Aorta (tissue), 5 donors: ENCODE results near the gene AGBL4. TPM values are rescaled to one million over a fixed set of nuclear protein-coding genes. Genes with fewer than 3 reads are reported as not detected.

Experiments used
- ATAC-seq: fragments of 200-7000 bp; cut with Tn5 transposase; one replicate; pipeline ENCODE4 v1.9.1; 2022; ENCODE audit warnings: moderate library complexity; ENCODE audit not compliant: low FRiP score
- DNase-seq, 2 donors: peaks; one replicate each; pipeline ENCODE4 v3.0.0-alpha.2; 2020
- H3K27ac ChIP-seq, 2 donors: one replicate each; pipeline ENCODE4 v1.5.1; 2013; ENCODE audit warnings: low read length in 2 of 2, mild to moderate bottlenecking in 2 of 2, moderate library complexity in 2 of 2, control low read depth in 1 of 2, inconsistent platforms in 1 of 2, low read depth in 1 of 2
- H3K27me3 ChIP-seq, 2 donors: one replicate each; pipeline ENCODE4 v1.6.1; 2013; ENCODE audit warnings: control low read depth in 1 of 2, low read length in 1 of 2, mild to moderate bottlenecking in 1 of 2, moderate library complexity in 1 of 2; ENCODE audit not compliant: insufficient read depth in 2 of 2, control insufficient read depth in 1 of 2
- H3K36me3 ChIP-seq, 2 donors: one replicate each; pipeline ENCODE4 v1.6.1; 2013; ENCODE audit warnings: control low read depth in 1 of 2, low read length in 1 of 2, mild to moderate bottlenecking in 1 of 2; ENCODE audit not compliant: insufficient read depth in 2 of 2, control insufficient read depth in 1 of 2
- H3K4me1 ChIP-seq, 2 donors: one replicate each; pipeline ENCODE4 v1.6.1; 2013; ENCODE audit warnings: low read length in 2 of 2, control low read depth in 1 of 2, mild to moderate bottlenecking in 1 of 2, moderate library complexity in 1 of 2; ENCODE audit not compliant: insufficient read depth in 2 of 2, control insufficient read depth in 1 of 2
- H3K4me3 ChIP-seq, 2 donors: one replicate each; pipeline ENCODE4 v1.5.1; 2013; ENCODE audit warnings: low read length in 2 of 2, control low read depth in 1 of 2, mild to moderate bottlenecking in 1 of 2
- H3K9me3 ChIP-seq: one replicate; pipeline ENCODE4 v1.6.1; 2013; ENCODE audit warnings: mild to moderate bottlenecking, low read length; ENCODE audit not compliant: control insufficient read depth
- WGBS, 2 donors: extraction: QIAGEN DNeasy Blood & Tissue Kit; methylation state at CpG; one replicate each; pipeline ENCODE4 v1.1.7; 2013; 5-methylcytosine and 5-hydroxymethylcytosine counted together
- intact Hi-C, 2 donors: fragments of 100-400 bp; cut with DNase I; formaldehyde crosslinking; loops; one replicate each; pipeline versions ENCODE4 v1.14.2 to v1.15.0; 2022
- polyA plus RNA-seq, 2 donors: library from polyadenylated mRNA; stranded (reverse); fragments of 200-250 nt; gene quantifications; one replicate each; pipeline ENCODE4 v1.2.3, GENCODE V29; 2013
- total RNA-seq, 2 donors: library from RNA; stranded (reverse); fragmentation: NEBNext Ultra II Directional; extraction: Animal tissue kit (Norgen Biotek cat#: 25700); gene quantifications; one replicate each; pipeline ENCODE4 v1.2.1, GENCODE V29; 2021
- donor health status: healthy with polysubstance abuse.
- donor health status: Bipolar disorder and iron deficiency.
- donor health status: DM: no; HTN: no; CAD: no.
- donor health status: DM: no; HTN: no; CAD: no.
- donor health status: DM: yes; HTN: yes; CAD: no.

AGBL4 gene
- total and polyA plus RNA-seq, 4 donors = 0.18 TPM; not detected in 3

DNA sequence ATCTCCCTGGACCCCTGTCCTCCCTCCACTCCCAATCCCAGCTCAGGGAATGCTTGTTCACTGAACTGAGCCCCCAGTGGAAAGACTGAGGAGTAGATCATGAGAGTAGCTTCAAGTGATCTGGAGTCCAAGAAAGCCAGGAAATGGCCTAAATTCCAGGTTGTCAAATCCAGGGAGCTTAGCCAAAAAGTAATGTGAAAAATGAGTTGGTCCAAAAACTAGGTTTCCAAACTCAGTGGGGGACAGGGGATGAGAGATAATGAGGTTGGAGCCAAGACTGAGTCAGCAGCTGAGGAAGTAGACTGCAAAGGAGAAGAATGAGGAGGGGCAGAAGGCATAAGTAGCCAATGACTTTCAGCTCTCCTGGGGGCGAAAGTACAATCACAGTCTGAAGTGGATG is 963.0 kb downstream of the AGBL4 start:
- H3K4me1 ChIP-seq = no peaks in the 10 kb centered on the region
- H3K36me3 ChIP-seq = no peaks in the 10 kb centered on the region
- H3K4me3 ChIP-seq = no peak overlapping the region
- WGBS, 2 donors = 59 to 78% methylated on average over 1 of the region's 1 CpG
- intact Hi-C loops = no loop called here
- no peaks in the 10 kb centered on the region for H3K9me3 ChIP-seq
- no peak for DNase-seq
- no peak for ATAC-seq
- no peaks in the 10 kb centered on the region for H3K27me3 ChIP-seq
- H3K27ac ChIP-seq = no peak overlapping the region

DNA sequence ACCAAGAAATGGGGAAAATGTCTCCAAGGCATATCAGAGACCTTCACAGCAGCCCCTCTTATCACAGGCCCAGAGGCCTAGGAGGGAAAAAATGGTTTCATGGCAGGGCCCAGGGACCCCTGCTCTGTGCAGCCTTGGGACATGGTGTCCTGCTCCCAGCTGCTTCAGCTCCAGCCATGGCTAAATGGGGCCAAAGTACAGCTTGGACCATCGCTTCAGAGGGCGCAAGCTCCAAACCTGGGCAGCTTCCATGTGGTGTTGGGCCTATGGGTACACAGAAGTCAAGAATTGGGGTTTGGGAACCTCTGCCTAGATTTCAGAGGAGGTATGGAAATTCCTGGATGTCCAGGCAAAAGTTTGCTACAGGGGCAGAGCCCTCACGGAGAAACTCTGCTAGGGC is 964.7 kb downstream of the AGBL4 start:
- DNase-seq (no peak), ATAC-seq (no peak)
- Histone ChIP-seq H3K4me3 (no peak overlapping the region), H3K36me3 (no peaks in the 10 kb centered on the region), H3K27ac (no peak overlapping the region), H3K9me3 (no peaks in the 10 kb centered on the region), H3K27me3 (no peaks in the 10 kb centered on the region), H3K4me1 (no peaks in the 10 kb centered on the region)
- intact Hi-C loops = no loop called here
- 95 to 96% methylated on average over 3 of the region's 3 CpGs for WGBS, 2 donors

DNA sequence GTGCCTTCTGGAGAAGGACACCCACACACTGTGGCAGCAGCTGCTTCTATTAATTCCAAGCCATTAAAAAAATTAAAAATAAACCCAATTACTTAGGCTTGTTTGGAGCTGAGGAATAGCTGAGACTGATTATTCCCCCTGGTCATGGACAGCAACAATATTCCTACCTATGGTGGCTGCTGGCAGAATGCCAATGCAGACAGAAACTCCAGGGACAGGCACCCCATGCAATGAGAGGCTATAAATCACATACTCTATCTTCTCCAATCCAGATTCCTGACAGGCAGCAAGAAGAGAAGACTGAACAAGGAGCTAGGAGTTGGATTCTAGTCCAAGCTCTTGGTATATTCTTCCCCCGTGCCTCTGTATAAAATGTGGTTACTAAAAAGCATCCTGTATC is 971.7 kb downstream of the AGBL4 start:
- H3K4me1 ChIP-seq = no peaks in the 10 kb centered on the region
- H3K27me3 ChIP-seq = no peaks in the 10 kb centered on the region
- WGBS, 2 donors = 85 to 88% methylated on average over 1 of the region's 1 CpG
- intact Hi-C loops = no loop called here
- no peak overlapping the region for H3K27ac ChIP-seq
- DNase-seq (no peak), ATAC-seq (no peak)
- no peaks in the 10 kb centered on the region for H3K9me3 ChIP-seq
- no peaks in the 10 kb centered on the region for H3K36me3 ChIP-seq
- H3K4me3 ChIP-seq = no peak overlapping the region

DNA sequence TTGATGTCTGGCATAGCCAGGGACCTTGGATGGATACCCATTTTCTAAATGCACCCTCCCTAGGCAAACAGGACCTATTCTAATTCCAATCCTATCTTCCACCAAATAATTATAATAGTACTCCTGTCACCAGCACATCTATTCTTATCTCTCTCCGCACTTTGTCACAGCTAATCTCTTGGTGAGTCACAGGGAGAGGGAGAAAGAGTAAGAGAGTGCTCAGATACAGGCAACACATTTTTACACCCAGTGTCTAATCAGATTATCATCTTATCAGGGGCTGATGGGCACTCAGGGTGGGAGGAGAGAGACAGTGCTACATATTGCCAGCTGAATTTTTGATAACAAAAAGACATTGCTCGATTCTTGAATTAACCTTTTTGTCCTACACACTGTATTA is 972.1 kb downstream of the AGBL4 start:
- intact Hi-C loops = no loop called here
- no peaks in the 10 kb centered on the region for H3K27me3 ChIP-seq
- no peak for DNase-seq
- no peak overlapping the region for H3K27ac ChIP-seq
- 34 to 38% methylated on average over 2 of the region's 2 CpGs for WGBS, 2 donors
- no peaks in the 10 kb centered on the region for H3K36me3 ChIP-seq
- H3K9me3 ChIP-seq = no peaks in the 10 kb centered on the region
- no peak for ATAC-seq
- no peaks in the 10 kb centered on the region for H3K4me1 ChIP-seq
- H3K4me3 ChIP-seq = no peak overlapping the region

DNA sequence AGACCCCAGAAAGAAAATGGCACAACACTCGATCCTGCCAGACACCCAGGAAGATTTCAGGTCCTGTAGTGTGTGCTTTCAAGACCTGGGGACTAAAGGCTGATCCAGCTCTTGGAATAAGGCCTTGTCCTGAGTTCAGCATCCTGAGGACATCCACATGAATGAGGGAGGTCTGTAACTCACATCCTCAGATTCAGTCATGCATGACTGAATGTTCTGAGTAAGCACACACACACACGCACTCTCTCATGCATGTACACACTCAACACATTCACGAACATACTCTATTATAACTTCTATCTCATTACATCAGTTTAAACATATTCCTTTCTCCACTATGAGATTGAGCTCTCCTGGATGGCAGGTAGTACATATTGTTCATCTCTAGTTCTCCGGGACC is 973.7 kb downstream of the AGBL4 start:
- H3K4me3 ChIP-seq = no peak overlapping the region
- no peaks in the 10 kb centered on the region for H3K36me3 ChIP-seq
- no peak overlapping the region for H3K27ac ChIP-seq
- intact Hi-C loops = no loop called here
- ATAC-seq = no peak
- DNase-seq = no peak
- 75 to 78% methylated on average over 4 of the region's 4 CpGs for WGBS, 2 donors
- no peaks in the 10 kb centered on the region for H3K4me1 ChIP-seq
- H3K27me3 ChIP-seq = no peaks in the 10 kb centered on the region
- no peaks in the 10 kb centered on the region for H3K9me3 ChIP-seq

DNA sequence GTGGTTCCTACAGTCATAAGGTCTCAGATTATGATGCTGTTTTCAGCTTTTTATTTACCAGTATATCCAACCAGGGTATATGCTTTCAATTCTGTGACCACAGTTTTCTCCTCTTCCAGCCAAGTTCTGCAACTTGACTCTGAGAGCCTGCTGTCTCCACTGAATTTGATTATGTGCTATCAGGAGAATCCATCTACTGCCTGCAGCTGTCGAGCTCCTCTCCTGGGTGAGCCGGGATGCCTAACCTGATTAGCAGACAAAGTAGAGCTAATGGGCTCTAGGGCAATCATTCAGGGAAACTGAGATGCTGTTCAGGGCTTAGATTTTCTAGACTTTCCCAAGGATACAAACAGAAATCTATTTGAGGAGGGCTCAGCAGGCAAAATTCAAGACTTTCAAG is 975.6 kb downstream of the AGBL4 start:
- no peaks in the 10 kb centered on the region for H3K27me3 ChIP-seq
- 62 to 76% methylated on average over 2 of the region's 2 CpGs for WGBS, 2 donors
- no peaks in the 10 kb centered on the region for H3K4me1 ChIP-seq
- H3K27ac ChIP-seq = no peak overlapping the region
- ATAC-seq (no peak), DNase-seq (no peak)
- intact Hi-C loops = no loop called here
- H3K4me3 ChIP-seq = no peak overlapping the region
- no peaks in the 10 kb centered on the region for H3K36me3 ChIP-seq
- no peaks in the 10 kb centered on the region for H3K9me3 ChIP-seq

DNA sequence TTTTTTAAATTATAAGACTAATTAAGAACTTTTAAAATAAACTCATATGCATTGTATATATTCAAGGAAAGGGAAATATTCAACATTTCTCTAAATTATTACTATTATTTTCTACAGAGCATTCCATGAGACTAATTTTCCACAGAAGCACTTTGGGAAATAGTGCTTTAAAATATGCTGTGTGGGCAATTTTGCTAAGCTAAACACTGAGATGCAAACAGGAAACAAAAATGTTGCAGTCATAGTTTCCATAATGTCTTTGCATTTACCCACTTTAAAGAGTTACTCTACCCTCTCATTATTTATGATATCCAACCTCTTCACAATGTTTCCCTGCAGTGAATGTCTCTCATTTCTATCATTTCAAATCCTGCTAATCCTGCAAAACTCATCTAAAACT is 977.4 kb downstream of the AGBL4 start:
- intact Hi-C loops = no loop called here
- no peak for ATAC-seq
- H3K4me3 ChIP-seq = no peak overlapping the region

DNA sequence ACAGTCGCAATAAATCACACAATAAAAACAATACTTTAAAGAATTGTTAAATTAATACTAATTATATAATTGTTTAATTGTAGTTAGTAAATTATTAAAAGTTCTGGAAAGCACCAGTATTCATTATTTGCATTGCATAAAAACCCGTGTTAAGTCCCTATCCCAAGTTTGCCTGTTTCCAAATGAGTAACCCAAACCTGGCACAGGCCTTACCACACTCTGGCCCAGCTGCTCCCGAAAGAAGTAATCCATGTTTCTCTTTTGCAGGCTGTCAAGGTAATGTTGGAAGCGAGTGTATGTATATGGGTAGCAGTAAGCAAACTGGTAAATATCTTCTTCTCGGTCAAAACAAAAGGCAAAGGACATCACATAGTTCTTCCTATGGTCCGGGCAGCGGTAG is 978.4 kb downstream of the AGBL4 start:
- H3K4me3 ChIP-seq = no peak overlapping the region
- no peaks in the 10 kb centered on the region for H3K9me3 ChIP-seq
- no peak for DNase-seq
- no peak overlapping the region for H3K27ac ChIP-seq
- no peaks in the 10 kb centered on the region for H3K27me3 ChIP-seq
- H3K36me3 ChIP-seq = no peaks in the 10 kb centered on the region
- intact Hi-C loops = no loop called here
- no peaks in the 10 kb centered on the region for H3K4me1 ChIP-seq
- WGBS, 2 donors = 71 to 72% methylated on average over 7 of the region's 7 CpGs
- ATAC-seq = no peak

More for the DNA sequence above, 977.4 kb downstream of the AGBL4 start:
- no peaks in the 10 kb centered on the region for H3K4me1 ChIP-seq
- no peaks in the 10 kb centered on the region for H3K36me3 ChIP-seq
- no peak for DNase-seq
- no peaks in the 10 kb centered on the region for H3K27me3 ChIP-seq
- H3K9me3 ChIP-seq = no peaks in the 10 kb centered on the region
- no peak overlapping the region for H3K27ac ChIP-seq

DNA sequence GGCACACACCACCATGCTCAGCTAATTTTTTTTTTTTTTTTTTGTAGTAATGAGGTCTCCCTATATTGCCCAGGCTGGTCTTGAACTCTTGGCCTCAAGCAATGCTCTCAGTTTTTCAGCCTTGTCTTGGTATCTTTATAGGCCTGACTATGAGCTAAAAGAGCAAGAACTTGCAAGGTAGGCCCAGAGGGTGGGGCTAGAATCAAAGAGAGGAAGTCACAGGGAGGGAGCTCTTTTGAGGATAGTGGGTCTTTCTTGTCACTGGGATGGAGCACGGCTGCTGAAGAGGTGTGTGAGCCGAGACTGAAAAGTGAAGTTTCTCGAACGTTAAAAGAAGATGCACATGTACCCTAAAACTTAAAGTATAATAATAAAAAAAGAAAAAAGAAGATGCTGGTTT is 987.1 kb downstream of the AGBL4 start:
- DNase-seq (no peak), ATAC-seq (no peak)
- Histone ChIP-seq H3K9me3 (no peaks in the 10 kb centered on the region), H3K27me3 (peaks cover 0 to 2% of the 10 kb centered on the region in 2 donors), H3K4me1 (no peaks in the 10 kb centered on the region), H3K27ac (no peak overlapping the region), H3K36me3 (no peaks in the 10 kb centered on the region), H3K4me3 (no peak overlapping the region)
- 66 to 68% methylated on average over 4 of the region's 4 CpGs for WGBS, 2 donors
- intact Hi-C loops = no loop called here
